Activated T-cell treated with anti-CD3 and anti-CD28 coated beads for 1 hour (primary cell): ENCODE results near the gene WDFY3.
"Not testable (repeated sequence)": the region's sequence is repeated elsewhere in the genome, so short reads cannot be mapped to it uniquely, and the experiment has no call there.

Source experiments
- DNase-seq: peaks from one replicate; pipeline ENCODE4 v3.0.0-alpha.2; 2020; ENCODE audit warnings: low read depth

The WDFY3 gene

DNA sequence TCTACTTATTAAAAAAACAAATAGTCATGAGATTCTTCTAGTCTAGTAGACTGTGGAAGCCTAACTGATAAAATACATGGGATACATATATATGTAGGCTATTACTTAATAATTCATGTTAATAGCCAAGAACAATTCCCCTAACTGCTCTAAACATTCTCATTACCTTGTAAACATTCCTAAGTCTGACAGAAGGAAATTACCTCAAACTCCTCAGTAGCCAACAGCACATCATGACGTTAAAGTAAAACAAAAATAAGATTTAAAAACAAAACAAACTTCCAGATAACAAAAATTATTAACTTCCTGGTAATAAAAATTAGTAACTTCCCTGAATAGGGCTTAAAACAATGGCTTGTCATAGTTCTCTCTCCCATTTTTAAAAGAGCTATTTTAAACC is 109.2 kb downstream of the WDFY3 start:
- DNase-seq, result no peak

DNA sequence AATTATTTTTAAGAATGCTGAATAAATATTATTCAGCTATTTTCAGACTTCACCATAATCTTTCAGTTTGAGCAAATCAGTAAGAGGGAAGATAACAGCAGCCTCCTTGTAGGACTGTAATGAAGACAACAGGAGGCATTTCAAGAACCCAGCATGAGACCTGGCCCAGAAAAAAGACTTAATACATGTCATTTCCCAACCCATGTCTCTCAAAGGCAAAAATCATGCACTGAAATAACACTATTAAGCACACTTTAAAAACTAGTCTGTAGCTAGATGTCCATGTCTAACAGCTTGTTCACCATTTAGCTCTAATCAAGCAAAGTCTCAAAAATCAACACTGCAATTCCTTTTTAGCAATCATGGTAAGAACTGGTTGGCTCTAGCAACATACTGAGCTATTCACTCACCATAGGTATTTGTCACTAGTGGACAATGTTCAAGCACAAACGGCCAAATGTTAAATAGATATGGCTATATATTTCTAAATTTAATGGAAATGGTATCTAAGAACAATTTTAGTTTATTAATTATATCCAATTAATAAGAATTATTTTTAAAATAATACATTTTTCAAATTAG is 109.9 kb downstream of the WDFY3 start:
- DNase-seq, result no peak

DNA sequence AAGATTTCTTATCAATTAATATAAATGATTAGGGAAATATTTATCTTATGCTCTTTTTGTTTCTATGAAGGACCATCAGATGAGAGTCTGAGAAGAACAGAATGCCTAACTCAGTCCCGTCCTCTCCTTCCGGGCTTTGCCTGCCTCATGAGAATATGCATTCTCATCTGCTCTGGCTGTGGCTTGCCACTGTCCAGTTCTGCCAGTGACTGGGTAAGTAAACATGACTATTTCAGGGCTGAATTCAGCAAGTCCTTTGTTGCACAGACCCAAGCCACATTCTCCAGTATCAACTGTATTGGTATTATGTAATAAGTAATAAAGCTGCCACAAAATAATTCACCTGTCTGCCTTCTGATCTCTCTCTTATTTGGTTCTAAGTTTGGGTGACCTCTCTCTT is 110.7 kb downstream of the WDFY3 start:
- no peak for DNase-seq

DNA sequence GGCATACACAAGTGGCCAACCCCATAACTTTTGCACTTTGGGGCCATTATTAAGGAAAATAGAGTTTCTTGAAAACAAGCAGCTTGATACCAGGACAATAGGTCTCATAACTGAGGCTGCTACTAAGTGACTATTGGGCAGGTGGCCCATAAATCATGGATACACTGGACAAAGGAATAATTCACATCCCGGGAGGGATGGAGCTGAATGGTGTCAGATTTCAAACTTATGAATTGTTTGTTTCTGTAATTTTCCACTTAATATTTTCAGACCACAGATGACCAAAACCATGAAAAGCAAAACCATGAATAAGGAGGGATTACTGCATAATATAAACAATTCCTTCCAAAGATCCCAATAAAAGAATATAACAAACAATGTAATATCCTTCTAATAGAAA is 114.4 kb downstream of the WDFY3 start:
- no peak for DNase-seq

DNA sequence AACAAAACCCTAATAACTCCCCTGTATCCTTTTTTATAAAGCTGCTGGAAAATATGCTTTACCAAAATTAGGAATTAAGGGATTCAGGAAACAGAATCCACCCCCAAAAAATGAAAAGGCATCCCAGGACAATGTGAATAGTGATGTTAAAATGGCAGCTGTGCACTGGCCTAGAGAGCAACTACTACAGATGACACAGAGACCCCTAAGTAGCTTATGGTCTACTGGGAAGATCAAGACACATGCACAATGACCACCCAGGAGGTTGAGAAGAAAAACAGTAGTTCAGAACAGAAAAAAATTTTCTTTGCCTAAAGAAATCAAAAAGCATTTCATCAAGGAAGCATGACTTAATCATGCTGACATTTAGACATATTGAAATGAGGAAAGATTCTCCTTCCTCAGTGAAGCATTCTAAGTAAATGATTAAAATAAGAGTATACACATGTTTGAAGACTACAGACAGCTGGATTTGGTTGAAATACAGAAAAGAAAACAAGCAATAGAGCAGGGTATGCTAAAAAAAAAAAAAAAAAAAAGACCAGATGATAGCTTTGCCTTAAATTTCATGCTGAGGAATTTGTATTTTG is 117.3 kb downstream of the WDFY3 start:
- DNase-seq, result no peak

DNA sequence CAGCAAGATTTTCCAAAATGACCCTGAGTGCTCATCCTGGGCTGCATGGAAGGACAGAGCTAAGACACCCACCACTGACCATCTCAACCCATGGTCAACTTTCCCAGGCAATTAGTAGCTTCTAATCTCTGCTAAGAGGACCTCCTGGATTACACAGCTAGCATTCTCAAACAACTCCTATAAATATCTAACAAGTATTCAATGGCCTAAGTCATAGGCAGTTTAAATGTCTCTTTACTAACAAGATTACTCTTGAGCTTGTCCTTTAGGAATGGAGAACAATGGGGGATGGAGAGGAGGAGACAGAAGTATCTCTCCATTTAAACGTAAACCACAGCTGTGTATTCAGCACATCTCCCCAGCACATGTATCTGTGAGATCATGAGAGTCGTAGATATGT is 118.1 kb downstream of the WDFY3 start:
- DNase-seq, result no peak

DNA sequence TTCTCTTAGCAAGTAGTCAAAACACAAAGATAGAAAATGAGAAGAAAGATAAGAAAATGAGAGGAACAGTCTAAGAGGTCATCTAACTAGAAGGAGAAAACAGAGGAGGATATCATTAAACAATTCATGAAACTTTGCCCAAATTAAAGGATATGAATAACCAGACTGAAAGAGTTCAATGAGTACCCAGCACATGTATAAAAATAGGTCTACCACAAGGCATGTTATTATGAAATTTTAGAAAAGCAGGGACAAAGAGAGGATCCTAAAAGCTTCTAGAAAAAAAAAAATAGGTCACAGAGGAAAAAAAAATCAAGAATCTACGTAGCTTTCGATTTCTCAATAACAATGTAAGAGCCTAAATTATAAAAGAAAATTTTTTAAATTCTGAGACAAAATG is 118.5 kb downstream of the WDFY3 start:
- DNase-seq, result no peak

DNA sequence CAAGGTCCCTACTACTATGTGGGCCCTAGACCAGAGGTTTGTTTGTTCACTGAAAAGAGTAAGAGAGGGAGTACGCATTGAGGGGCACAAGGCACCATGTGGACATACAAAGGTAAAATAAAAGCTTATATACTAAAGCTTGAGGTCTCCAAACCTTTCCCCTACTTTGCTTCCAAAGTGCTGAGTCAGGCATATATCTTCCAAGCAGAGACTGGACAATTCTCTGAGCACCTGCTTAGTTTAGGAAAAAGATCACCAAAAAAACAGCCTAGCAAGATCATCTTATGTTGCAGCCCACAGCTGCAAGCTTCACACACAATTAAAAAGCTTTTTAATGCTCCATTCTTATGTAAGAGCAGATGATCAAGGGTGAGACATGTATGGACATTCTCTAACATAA is 119.5 kb downstream of the WDFY3 start:
- no peak for DNase-seq

DNA sequence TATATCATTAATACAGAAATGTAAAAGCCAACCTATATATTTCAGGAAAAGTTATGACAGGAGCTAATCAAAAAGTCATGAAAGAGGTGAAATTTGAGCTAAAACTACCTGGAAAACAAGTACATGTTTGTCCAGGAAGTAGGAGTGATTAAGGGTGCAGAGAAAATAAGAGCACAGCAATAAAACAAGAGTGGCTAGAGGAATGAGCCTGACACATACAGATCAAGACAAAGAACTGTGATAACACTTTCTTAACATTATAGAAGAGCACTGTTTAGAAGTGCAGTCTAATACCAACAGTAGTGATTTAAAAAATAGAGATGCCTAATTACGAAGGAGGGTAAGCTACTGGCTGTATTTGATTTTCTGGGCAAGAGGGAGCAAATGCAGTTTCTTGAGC is 125.1 kb downstream of the WDFY3 start:
- DNase-seq, result no peak

DNA sequence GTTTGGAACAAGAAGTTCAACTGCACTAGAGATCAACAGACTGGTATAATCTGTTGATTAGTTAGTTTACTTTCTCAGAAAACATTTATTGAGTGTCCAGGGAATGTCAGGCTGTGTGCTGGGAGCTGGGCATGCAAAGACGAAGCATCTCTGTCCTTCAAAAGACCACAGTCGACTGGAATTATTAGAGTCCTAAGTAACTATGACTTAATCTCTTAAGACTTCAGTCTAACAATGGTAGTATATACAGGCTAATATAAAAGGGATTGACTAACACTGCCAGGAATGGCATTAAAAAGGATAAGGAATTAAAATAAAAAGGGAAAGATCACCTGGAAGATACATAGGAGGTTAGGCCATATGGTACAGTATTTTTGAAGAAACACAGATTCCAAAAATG is 128.7 kb downstream of the WDFY3 start:
- DNase-seq, result no peak

DNA sequence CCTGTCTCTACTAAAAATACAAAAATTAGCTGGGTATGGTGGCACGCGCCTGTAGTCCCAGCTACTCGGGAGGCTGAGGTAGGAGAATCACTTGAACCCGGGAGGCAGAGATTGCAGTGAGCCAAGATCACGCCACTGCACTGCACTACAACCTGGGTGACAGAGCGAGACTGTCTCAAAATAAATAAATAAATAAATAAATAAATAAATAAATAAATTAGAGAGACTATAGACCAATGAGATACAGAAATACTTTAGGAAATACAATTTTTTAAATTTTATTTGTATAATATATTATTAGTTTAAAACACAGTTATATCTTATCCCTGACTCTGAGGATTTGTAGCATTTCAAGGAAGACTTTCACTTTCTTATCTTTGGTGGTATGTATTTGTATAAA is 136.9 kb downstream of the WDFY3 start:
- DNase-seq, result not testable (repeated sequence)

DNA sequence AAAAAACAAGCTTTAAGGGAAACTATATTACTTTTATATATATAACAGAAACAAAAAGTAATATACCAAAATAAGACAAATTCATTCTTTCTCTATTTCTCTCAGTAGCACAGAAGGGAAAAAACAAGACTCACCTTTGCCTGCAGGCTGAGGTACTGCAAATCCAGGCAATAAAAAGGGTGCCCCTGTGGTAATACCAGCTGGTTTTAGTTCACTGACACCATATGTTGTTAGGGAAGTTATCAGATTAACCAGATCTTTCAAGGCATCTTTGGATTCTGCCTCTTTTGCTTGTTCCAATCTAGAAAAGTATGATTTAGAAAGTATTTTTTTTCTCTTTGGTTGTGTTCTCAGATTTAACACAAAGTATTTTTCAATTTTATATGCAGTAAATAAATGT is 139.8 kb downstream of the WDFY3 start:
- no peak for DNase-seq

DNA sequence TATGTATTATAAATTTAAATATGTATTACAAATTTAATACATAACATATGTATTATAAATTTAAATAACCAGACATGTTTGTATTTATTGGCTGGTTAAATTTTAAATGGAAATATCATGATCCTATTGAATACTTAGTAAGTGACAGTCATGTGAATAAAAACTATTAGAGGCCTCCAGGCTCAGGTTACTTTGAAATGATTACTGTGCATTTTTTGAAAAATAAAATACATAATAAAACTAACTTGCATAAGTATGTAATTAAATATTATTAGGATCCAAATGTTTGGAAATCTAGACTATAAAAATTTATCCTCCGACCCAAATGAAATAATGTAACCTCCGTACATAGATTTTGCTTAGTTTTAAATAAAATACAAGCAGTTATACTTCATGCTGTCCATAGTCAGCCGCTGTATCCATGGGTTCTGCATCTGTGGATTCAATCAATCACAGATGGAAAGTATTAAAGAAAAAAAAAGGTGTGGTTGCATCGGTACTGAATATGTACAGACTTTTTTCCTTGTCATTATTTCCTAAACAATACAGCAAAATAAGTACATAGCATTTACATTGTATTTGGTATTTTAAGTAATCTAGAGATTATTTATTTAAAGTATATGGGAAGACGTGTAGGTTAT is 140.7 kb downstream of the WDFY3 start:
- no peak for DNase-seq

DNA sequence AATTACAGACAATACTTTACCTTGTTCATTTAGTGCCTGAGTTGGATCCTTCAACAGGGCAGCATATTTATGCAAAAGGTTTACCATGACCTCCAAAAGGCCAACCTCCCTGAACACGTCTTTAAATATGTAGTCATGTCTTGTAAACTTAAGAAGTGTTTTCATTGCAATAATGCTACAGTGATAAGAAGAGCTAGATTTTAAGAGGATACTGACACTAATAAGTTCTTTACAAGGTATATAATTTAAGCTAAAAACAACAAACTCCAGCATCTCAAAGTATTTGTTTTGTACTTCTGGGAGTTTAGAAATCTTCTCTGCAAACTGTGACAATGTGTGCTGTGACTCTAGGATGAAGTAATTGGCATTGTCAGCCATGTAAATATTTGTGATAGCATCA is 145.4 kb downstream of the WDFY3 start:
- DNase-seq, result no peak

DNA sequence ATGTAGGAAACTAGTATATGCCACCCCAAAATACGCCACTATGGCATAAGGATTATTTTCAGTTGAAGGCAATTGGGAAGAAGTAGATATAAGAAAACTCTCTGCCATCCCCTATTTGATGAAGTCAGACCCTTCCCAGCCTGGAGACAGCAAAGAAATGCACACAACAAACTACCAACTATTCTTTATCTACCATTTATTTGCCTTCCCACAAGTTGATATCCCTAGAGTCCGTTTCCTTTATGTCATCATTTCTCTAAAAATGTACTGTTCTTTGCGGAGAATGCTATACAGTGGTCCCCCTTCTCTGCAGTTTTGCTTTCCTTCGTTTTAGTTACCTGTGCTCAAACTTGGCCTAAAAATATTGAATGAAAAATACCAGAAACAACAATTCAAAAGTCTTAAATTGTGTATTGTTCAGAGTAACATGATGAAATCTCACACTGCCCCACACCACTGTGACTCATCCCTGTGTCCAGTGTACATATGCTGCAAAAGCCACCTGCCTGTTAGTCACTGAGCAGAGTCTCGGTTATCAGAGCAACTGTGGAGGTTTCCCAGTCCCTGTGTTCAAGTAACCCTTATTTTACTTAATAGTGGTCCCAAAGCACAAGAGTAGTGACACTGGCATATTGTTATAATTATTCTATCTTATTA is 152.3 kb downstream of the WDFY3 start:
- no peak for DNase-seq

DNA sequence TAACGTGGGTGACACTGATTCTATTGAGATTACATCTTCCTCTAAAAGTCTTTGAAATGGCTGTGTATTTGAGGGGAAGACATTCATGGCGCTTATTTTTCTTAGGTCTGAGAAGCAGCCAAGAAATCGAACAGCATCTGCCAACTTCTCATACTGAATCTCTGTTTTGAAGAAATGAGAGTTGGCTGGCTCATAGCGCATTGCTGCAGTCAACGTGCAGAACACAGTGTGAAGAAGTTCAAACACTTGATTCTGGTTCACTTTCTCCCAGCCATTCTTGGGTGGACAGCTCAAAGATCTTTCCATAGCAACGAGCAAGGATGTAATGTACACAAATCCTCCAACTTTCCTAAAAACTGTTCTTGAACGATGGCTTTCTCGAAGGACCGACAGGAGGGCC is 156.5 kb downstream of the WDFY3 start:
- no peak for DNase-seq

DNA sequence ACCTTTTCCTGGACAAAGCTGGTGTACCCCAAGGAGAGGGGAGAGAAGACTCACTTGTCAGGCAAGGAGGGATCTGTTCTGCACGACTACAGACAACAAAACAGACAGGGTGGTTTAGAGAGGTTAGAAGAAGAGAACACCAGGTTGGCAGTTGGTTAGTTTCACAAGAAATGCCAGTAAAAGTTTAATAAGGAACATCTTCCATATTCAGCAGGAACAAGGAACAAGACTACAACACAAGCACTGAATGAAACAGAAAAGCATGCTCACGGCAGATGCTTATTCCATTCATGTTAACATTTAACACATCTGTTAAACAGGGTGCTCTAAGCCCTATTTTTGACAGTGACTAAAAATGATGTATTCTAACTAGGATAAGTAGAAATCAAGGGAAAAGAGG is 158.2 kb downstream of the WDFY3 start:
- no peak for DNase-seq

DNA sequence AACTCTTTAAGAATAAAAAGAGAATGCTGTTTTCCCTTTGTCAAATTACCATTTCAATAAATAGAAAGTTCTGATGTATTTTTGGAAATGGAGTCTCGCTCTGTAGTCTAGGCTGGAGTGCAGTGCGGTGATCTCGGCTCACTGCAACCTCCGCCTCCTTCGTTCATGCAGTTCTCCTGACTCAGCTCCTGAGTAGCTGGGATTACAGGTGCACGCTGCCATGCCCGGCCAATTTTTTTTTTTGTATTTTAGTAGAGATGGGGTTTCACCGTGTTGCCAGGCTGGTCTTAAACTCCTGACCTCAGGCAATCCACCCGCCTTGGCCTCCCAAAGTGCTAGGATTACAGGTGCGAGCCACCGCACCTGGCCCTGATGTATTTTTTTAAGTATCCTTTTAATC is 159.9 kb downstream of the WDFY3 start:
- not testable (repeated sequence) for DNase-seq

DNA sequence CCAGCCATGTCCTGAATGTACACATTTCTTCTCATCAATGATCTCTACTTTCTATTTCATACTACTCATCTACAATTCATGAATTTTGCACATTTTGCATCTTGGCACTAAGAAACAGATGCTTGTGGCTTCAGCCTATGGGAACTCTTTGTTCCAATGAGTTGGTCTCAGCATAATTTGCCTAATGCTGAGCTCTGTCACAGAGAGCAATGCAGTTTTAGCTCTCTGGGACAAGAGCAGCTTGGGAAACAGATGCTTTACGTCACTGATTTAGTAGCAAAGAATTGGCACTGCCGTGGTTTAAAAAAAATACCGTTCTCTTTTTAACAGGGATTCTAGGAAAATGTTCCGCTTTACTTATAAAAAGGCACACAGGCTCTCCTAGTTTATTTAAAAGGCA is 162.4 kb downstream of the WDFY3 start:
- DNase-seq, result no peak

DNA sequence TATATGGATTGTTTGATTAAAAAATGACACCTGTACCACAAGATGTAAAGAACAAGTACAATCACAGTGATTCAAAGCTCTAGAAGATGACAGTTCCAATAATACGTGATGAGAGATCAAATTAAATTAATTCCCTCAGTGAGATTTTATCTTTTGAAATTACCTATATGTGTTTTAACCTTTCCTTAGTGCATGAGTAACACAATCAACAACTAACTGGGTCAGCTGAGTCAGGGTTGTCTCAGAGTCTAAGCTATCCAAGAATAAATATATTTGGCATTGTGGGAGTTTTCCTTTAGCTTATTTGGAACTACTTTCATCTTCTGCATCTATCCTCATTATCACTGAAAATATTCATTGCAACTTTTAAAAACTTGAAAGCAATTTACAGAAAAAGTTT is 162.8 kb downstream of the WDFY3 start:
- no peak for DNase-seq

DNA sequence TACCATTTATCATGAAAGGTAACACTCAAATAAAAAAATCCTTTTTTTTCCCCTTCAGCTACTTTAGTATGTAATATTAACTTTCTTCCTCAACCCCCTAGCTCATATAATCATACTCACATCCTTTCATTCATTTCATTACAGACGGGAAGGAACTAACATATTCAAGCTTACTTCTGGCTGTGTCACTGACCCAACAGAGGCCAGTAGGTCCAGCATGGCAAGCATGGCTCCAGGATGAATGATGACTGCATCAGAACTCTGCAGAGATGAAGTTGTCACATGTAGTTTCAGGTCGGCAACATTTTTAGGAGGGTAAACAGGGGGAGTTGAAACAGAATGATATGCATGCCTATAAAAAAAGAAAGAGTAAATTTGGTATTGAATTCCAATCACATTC is 163.4 kb downstream of the WDFY3 start:
- no peak for DNase-seq

DNA sequence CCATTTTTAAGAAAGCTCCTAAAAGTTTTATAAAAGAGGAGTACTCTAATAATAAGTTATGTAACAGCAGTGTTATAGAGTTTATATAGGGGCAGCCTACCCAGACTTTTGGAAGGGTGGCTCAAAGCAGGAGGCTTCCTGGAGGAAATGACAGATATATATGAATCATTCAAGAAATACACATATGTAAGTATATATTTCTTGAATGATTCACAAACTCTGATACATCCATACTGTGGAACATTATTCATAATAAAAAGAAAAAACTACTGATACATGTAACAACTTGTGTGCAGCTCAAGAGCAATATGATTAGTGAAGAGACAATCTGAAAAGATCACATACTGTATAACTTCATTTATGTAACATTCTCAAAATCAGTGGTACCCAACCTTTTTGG is 166.2 kb downstream of the WDFY3 start:
- no peak for DNase-seq

DNA sequence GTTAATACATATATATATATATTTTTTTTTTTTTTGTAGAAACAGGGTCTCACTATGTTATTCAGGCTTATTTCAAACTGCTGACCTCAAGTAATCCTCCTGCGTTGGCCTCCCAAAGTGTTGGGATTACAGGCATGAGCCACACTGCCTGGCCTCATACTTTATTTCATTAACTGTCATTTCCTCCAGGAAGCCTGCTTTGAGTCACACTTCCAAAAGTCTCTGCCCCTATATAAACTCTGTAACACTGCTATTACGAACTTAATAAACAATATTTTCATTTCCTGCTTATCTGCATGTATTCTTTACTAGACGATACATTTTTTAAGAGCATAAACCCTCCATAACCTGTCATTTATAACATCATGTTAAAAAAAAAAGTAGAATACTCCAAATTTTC is 167.2 kb downstream of the WDFY3 start:
- DNase-seq, result no peak

DNA sequence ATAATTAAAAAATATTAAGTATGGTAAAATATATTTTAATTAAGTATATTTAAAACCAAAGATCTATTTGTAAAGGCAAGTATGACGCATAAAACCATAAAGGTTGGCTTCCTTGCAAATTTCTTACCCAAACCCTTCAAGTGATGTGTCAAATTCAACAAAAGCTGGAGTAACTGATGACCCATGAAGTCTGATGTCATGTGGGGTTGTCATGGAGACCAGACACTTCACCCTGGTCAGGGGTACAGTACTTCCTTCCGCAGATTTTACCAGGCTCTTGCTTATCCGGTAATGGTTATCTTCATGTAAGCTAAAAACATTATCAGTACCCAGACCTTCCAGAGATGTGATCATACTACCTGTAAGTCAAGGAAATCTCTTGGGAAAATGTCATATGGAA is 170.1 kb downstream of the WDFY3 start:
- no peak for DNase-seq
